Measurements from ENCODE around the gene NEMP1.

The NEMP1 gene

GRCh38 chr12:57044468-57044867 is 34.1 kb downstream of the NEMP1 start:
- no peak overlapping the region for H3K27ac ChIP-seq (replicated peaks)
- TF ChIP-seq CTCF (IDR thresholded peaks at IDR 0.05; ENCODE audit: insufficient read depth, low read length) (no peak), POLR2AphosphoS5 (IDR thresholded peaks at IDR 0.05; ENCODE audit: low read depth) (no peak), SPI1 (IDR thresholded peaks at IDR 0.05; ENCODE audit: borderline replicate concordance, low read depth) (no peak), REST (IDR thresholded peaks at IDR 0.05; ENCODE audit: insufficient replicate concordance, low read depth) (no peak), GABPA (IDR thresholded peaks at IDR 0.05; ENCODE audit: low read depth) (no peak)
- no peak overlapping the region for H3K4me3 ChIP-seq (replicated peaks; ENCODE audit: insufficient read depth, low read length)
- no peaks in the 10 kb centered on the region for H3K27me3 ChIP-seq (ENCODE audit: insufficient read depth, poor library complexity, severe bottlenecking)
- DNase-seq (ENCODE audit: low read depth in 1 of 2, low spot score in 1 of 2): no peak

- H3K4me3 ChIP-seq (replicated peaks; ENCODE audit: insufficient read depth, low read length): no peak overlapping the region
- DNase-seq (ENCODE audit: low read depth in 1 of 2, low spot score in 1 of 2): no peak
- TF ChIP-seq POLR2AphosphoS5 (IDR thresholded peaks at IDR 0.05; ENCODE audit: low read depth) (no peak), SPI1 (IDR thresholded peaks at IDR 0.05; ENCODE audit: borderline replicate concordance, low read depth) (no peak), REST (IDR thresholded peaks at IDR 0.05; ENCODE audit: insufficient replicate concordance, low read depth) (no peak), GABPA (IDR thresholded peaks at IDR 0.05; ENCODE audit: low read depth) (no peak), CTCF (IDR thresholded peaks at IDR 0.05; ENCODE audit: insufficient read depth, low read length) (no peak)
- no peak overlapping the region for H3K27ac ChIP-seq (replicated peaks)
- no peaks in the 10 kb centered on the region for H3K27me3 ChIP-seq (ENCODE audit: insufficient read depth, poor library complexity, severe bottlenecking)
Observed at GRCh38 chr12:57042695-57043094, 35.9 kb downstream of the NEMP1 start.

DNA sequence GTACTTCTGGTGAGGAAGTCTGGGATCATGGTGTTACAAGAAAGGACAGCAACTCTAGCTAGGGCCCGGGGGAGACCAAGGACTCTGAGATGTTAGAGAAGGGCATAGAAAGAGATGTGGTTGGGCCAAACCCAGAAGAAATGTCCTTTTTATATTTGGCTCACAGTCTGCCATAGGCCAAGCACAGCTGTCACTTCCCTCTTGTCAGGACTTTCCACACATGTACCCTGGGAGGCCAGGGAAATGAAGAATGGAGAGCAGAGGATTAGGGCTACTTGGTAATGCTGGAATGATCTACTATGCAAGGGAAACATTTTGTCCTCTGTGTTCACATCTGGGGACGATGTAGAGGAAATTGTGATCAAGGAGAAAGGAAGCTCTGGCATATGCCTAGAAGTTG is 37.8 kb downstream of the NEMP1 start:
- Histone ChIP-seq H3K27me3 (ENCODE audit: insufficient read depth, poor library complexity, severe bottlenecking) (no peaks in the 10 kb centered on the region), H3K27ac (replicated peaks) (no peak overlapping the region), H3K4me3 (replicated peaks; ENCODE audit: insufficient read depth, low read length) (no peak overlapping the region)
- no peak for TF ChIP-seq POLR2AphosphoS5 (IDR thresholded peaks at IDR 0.05; ENCODE audit: low read depth)
- TF ChIP-seq SPI1 (IDR thresholded peaks at IDR 0.05; ENCODE audit: borderline replicate concordance, low read depth): no peak
- no peak for TF ChIP-seq CTCF (IDR thresholded peaks at IDR 0.05; ENCODE audit: insufficient read depth, low read length)
- no peak for TF ChIP-seq REST (IDR thresholded peaks at IDR 0.05; ENCODE audit: insufficient replicate concordance, low read depth)
- no peak for TF ChIP-seq GABPA (IDR thresholded peaks at IDR 0.05; ENCODE audit: low read depth)
- DNase-seq (ENCODE audit: low read depth in 1 of 2, low spot score in 1 of 2): no peak

Measured in HL-60 (cell line).